ENCODE results near the gene LBH. TPM values are rescaled to one million over a fixed set of nuclear protein-coding genes. Genes with fewer than 3 reads are reported as not detected.

LBH gene
- total RNA-seq, 4 donors from 2014 or later: 14.9 to 41.1 (median 30.0) TPM

- H3K27me3 ChIP-seq: no peaks in the 10 kb centered on the region
- H3K4me3 ChIP-seq: no peak overlapping the region
- no peaks in the 10 kb centered on the region for H3K36me3 ChIP-seq
- H3K4me1 ChIP-seq: no peaks in the 10 kb centered on the region
- TF ChIP-seq POLR2A (IDR thresholded peaks at IDR 0.05): no peak
- no peak for TF ChIP-seq EP300 (IDR thresholded peaks at IDR 0.05)
- H3K27ac ChIP-seq: no peak overlapping the region
- H3K9me3 ChIP-seq: no peaks in the 10 kb centered on the region
- 88% methylated on average over 5 of the region's 5 CpGs for WGBS
- DNase-seq (ENCODE audit: low spot score in 2 of 2): no peak
These were observed 71.2 kb downstream of the LBH start for GRCh38 chr2:30302566-30302965.

GRCh38 chr2:30303095-30303494 lies 71.8 kb downstream of the LBH start:
- TF ChIP-seq CTCF (IDR thresholded peaks at IDR 0.05): no peak
- no peak for TF ChIP-seq EP300 (IDR thresholded peaks at IDR 0.05)
- no peak for TF ChIP-seq POLR2A (IDR thresholded peaks at IDR 0.05)
- TF ChIP-seq POLR2AphosphoS5 (IDR thresholded peaks at IDR 0.05): no peak
- Histone ChIP-seq H3K27ac (no peak overlapping the region), H3K4me1 (no peaks in the 10 kb centered on the region), H3K9me3 (no peaks in the 10 kb centered on the region), H3K4me3 (no peak overlapping the region), H3K27me3 (no peaks in the 10 kb centered on the region), H3K36me3 (no peaks in the 10 kb centered on the region)
- 90% methylated on average over 11 of the region's 11 CpGs for WGBS
- DNase-seq (ENCODE audit: low spot score in 2 of 2): no peak

- H3K9me3 ChIP-seq: no peaks in the 10 kb centered on the region
- TF ChIP-seq EP300 (IDR thresholded peaks at IDR 0.05) (no peak), CTCF (IDR thresholded peaks at IDR 0.05) (no peak), POLR2AphosphoS5 (IDR thresholded peaks at IDR 0.05) (no peak), POLR2A (IDR thresholded peaks at IDR 0.05) (no peak)
- no peaks in the 10 kb centered on the region for H3K27me3 ChIP-seq
- no peaks in the 10 kb centered on the region for H3K4me1 ChIP-seq
- no peak for DNase-seq (ENCODE audit: low spot score in 2 of 2)
- H3K36me3 ChIP-seq: no peaks in the 10 kb centered on the region
- no peak overlapping the region for H3K27ac ChIP-seq
- no peak overlapping the region for H3K4me3 ChIP-seq
These were observed 73.9 kb downstream of the LBH start for GRCh38 chr2:30305235-30305634.

- DNase-seq (ENCODE audit: low spot score in 2 of 2): no peak
- Histone ChIP-seq H3K27ac (no peak overlapping the region), H3K9me3 (no peaks in the 10 kb centered on the region), H3K27me3 (no peaks in the 10 kb centered on the region), H3K36me3 (no peaks in the 10 kb centered on the region), H3K4me3 (no peak overlapping the region), H3K4me1 (no peaks in the 10 kb centered on the region)
- WGBS: 93% methylated on average over 4 of the region's 4 CpGs
- TF ChIP-seq CTCF (IDR thresholded peaks at IDR 0.05) (no peak), EP300 (IDR thresholded peaks at IDR 0.05) (no peak), POLR2AphosphoS5 (IDR thresholded peaks at IDR 0.05) (no peak), POLR2A (IDR thresholded peaks at IDR 0.05) (no peak)
These were observed 75.2 kb downstream of the LBH start for GRCh38 chr2:30306522-30306921.

GRCh38 chr2:30308280-30308679 lies 76.9 kb downstream of the LBH start:
- Histone ChIP-seq H3K4me3 (no peak overlapping the region), H3K36me3 (no peaks in the 10 kb centered on the region), H3K9me3 (no peaks in the 10 kb centered on the region), H3K27ac (no peak overlapping the region), H3K27me3 (no peaks in the 10 kb centered on the region), H3K4me1 (no peaks in the 10 kb centered on the region)
- no peak for TF ChIP-seq POLR2A (IDR thresholded peaks at IDR 0.05)
- TF ChIP-seq POLR2AphosphoS5 (IDR thresholded peaks at IDR 0.05): no peak
- no peak for TF ChIP-seq CTCF (IDR thresholded peaks at IDR 0.05)
- no peak for TF ChIP-seq EP300 (IDR thresholded peaks at IDR 0.05)
- DNase-seq (ENCODE audit: low spot score in 2 of 2): no peak
- 100% methylated on average over 2 of the region's 2 CpGs for WGBS

Other genes with a start within 250 kb of the LBH start
- 100 to 1,000 TPM; 102 to 129 (median 109) TPM for gene YPEL5, start 84.5 kb upstream of the LBH start, total RNA-seq
- 10 to 100 TPM; 10.3 to 20.6 (median 17.7) TPM for gene LCLAT1, start 215.7 kb downstream of the LBH start, total RNA-seq